Hepatocyte (in vitro differentiated cells): ENCODE measurements around the gene EIF4EBP3.

Experiments used
- EZH2 ChIP-seq: fragments of 200-600 bp; sonication (generic); IDR thresholded peaks from 2 replicates; pipeline ENCODE4 v1.6.1; 2016; ENCODE audit warnings: antibody characterized with exemption, mild to moderate bottlenecking, borderline replicate concordance
- EZH2phosphoT487 ChIP-seq: fragments of 200-600 bp; sonication (generic); IDR thresholded peaks from one replicate; pipeline ENCODE4 v1.6.1; 2018; ENCODE audit warnings: antibody characterized with exemption, mild to moderate bottlenecking, low read depth, moderate library complexity; ENCODE audit not compliant: unreplicated experiment, severe bottlenecking
- TF ChIP-seq, protein P1 (sequence below): fragments of 200-600 bp; sonication (generic); IDR thresholded peaks from 2 replicates; pipeline ENCODE4 v1.5.1; 2016; ENCODE audit warnings: antibody characterized with exemption, mild to moderate bottlenecking; ENCODE audit not compliant: poor library complexity

DNA sequence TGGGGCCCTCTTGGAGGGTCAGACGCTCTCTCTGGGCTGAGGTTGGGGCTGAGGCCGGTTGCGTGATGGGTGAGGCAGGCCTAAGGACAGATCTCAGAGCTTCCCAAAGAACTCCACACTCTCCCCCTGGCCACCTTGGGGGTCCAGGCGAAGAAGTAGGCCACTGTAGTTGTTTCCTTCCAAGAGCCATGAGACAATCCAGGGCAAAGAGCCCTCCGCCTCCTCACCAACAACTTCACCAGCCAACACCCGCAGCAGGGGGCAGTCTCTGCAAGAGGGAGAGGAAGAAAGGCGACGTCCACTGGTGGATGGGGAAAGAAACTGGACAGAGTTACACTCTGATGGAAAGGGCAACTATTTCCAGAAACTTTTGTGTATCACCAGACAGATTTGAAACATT is 27.8 kb downstream of the EIF4EBP3 start:
- TF ChIP-seq, protein P1, sequence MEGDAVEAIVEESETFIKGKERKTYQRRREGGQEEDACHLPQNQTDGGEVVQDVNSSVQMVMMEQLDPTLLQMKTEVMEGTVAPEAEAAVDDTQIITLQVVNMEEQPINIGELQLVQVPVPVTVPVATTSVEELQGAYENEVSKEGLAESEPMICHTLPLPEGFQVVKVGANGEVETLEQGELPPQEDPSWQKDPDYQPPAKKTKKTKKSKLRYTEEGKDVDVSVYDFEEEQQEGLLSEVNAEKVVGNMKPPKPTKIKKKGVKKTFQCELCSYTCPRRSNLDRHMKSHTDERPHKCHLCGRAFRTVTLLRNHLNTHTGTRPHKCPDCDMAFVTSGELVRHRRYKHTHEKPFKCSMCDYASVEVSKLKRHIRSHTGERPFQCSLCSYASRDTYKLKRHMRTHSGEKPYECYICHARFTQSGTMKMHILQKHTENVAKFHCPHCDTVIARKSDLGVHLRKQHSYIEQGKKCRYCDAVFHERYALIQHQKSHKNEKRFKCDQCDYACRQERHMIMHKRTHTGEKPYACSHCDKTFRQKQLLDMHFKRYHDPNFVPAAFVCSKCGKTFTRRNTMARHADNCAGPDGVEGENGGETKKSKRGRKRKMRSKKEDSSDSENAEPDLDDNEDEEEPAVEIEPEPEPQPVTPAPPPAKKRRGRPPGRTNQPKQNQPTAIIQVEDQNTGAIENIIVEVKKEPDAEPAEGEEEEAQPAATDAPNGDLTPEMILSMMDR: no peak
- TF ChIP-seq EZH2 (no peak), EZH2phosphoT487 (no peak)
